ENCODE data around the gene KDELR3.
A peak's percentile ranks its signal among the peaks of the same experiment; 100 is the strongest.

The KDELR3 gene

DNA sequence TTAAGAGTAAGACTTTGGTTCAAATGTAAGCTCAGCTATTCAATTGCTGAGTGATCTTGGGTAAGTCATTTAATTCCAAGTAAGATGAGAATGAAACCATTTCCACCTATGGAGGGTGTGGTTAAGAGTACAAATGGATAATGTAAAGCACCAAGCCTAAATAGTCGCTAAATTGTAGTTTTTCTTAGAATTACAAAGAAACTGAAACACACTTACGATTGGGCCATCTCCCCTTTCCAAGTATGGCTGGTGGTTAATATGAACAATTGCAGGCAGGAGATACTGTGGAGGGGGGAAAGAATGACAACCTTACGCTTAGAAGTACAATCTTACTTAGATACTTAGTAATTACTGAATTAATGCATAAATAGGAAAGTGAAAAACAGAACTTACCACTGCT lies 30.0 kb downstream of the KDELR3 start:
- no peak for DNase-seq
- no peak overlapping the region for H3K4me3 ChIP-seq (ENCODE audit: low read depth, low read length)
- TF ChIP-seq, protein P1, sequence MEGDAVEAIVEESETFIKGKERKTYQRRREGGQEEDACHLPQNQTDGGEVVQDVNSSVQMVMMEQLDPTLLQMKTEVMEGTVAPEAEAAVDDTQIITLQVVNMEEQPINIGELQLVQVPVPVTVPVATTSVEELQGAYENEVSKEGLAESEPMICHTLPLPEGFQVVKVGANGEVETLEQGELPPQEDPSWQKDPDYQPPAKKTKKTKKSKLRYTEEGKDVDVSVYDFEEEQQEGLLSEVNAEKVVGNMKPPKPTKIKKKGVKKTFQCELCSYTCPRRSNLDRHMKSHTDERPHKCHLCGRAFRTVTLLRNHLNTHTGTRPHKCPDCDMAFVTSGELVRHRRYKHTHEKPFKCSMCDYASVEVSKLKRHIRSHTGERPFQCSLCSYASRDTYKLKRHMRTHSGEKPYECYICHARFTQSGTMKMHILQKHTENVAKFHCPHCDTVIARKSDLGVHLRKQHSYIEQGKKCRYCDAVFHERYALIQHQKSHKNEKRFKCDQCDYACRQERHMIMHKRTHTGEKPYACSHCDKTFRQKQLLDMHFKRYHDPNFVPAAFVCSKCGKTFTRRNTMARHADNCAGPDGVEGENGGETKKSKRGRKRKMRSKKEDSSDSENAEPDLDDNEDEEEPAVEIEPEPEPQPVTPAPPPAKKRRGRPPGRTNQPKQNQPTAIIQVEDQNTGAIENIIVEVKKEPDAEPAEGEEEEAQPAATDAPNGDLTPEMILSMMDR (IDR thresholded peaks at IDR 0.05; ENCODE audit: low read depth, low read length), result no peak
- no peaks in the 10 kb centered on the region for H3K27me3 ChIP-seq
- H3K9me3 ChIP-seq, result no peaks in the 10 kb centered on the region
- no peaks in the 10 kb centered on the region for H3K4me1 ChIP-seq
- H3K36me3 ChIP-seq, result peaks cover 96% of the 10 kb centered on the region

DNA sequence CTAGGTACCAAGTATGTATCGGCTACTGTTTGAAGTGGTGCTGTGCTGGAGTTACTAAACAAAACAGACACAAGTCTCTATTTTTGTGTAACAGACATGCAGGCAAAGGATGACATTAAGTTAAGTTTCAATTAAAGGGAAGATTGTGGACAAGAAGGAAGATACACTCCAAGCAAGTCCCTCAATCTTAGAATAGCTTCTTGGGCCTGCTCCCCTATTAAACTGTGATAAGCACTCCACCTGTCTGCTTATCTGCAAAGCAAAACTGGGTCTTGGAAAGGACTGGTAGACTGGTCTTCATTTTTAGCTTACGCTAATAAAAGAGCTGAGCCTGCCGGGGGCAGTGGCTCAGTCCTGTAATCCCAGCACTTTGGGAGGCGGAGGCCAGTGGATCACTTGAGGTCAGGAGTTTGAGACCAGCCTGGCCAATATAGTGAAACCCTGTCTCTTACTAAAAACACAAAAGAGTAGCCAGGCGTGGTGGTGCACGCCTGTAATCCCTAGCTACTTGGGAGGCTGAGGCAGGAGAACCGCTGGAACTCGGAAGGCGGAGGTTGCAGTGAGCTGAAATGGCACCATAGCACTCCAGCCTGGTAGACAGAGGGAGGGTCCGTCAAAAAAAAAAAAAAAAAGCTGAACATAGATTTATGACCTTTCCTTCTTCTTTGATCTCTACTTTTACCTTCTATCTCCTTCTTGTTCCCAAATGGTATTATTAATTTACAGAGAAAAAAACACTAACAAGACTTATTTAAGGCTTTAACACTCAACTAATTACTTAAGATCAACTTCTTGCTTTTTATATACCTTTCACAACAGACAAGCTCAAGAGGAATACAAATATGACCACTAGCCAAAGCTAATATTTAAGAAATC lies 34.1 kb downstream of the KDELR3 start:
- Histone ChIP-seq H3K27me3 (no peaks in the 10 kb centered on the region), H3K4me3 (ENCODE audit: low read depth, low read length) (no peak overlapping the region), H3K9me3 (no peaks in the 10 kb centered on the region), H3K4me1 (peaks cover 3% of the 10 kb centered on the region), H3K36me3 (peaks cover 80% of the 10 kb centered on the region)
- DNase-seq, result no peak
- TF ChIP-seq, protein P1 (IDR thresholded peaks at IDR 0.05; ENCODE audit: low read depth, low read length), result no peak

DNA sequence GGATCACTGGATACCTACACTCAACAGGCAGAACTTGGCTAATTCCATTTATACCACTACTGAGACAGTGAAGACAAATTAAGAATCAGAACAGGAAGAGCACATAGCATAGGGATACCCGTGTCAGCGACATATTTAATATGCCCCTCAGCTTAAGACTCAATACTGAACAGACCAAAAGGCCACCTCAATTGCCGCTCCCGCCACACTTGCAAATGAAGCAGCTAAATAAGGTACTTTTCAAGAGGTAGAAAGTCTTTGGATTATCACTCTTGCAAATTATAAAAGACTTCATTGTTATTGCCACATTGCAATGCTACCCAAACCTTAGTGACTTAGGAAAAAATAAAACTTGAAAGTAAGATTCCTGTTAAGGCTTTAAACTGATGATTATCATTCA lies 35.1 kb downstream of the KDELR3 start:
- peaks cover 70% of the 10 kb centered on the region for H3K36me3 ChIP-seq

GRCh38 chr22:38504731-38505540 lies 37.0 kb downstream of the KDELR3 start:
- peak; percentile 39 for DNase-seq
- Histone ChIP-seq H3K4me1 (peaks cover 5% of the 10 kb centered on the region), H3K4me3 (ENCODE audit: low read depth, low read length) (peak overlapping the region; percentile 84), H3K36me3 (peaks cover 51% of the 10 kb centered on the region), H3K27me3 (no peaks in the 10 kb centered on the region), H3K9me3 (no peaks in the 10 kb centered on the region)
- TF ChIP-seq, protein P1 (IDR thresholded peaks at IDR 0.05; ENCODE audit: low read depth, low read length), result no peak

More for the DNA sequence above, 35.1 kb downstream of the KDELR3 start:
- Histone ChIP-seq H3K4me3 (ENCODE audit: low read depth, low read length) (0 out of 2 replicates have a peak overlapping the region, but pooled peaks have one; percentile 2), H3K9me3 (no peaks in the 10 kb centered on the region), H3K4me1 (peaks cover 5% of the 10 kb centered on the region), H3K27me3 (no peaks in the 10 kb centered on the region)
- TF ChIP-seq, protein P1 (IDR thresholded peaks at IDR 0.05; ENCODE audit: low read depth, low read length), result no peak
- DNase-seq, result no peak

DNA sequence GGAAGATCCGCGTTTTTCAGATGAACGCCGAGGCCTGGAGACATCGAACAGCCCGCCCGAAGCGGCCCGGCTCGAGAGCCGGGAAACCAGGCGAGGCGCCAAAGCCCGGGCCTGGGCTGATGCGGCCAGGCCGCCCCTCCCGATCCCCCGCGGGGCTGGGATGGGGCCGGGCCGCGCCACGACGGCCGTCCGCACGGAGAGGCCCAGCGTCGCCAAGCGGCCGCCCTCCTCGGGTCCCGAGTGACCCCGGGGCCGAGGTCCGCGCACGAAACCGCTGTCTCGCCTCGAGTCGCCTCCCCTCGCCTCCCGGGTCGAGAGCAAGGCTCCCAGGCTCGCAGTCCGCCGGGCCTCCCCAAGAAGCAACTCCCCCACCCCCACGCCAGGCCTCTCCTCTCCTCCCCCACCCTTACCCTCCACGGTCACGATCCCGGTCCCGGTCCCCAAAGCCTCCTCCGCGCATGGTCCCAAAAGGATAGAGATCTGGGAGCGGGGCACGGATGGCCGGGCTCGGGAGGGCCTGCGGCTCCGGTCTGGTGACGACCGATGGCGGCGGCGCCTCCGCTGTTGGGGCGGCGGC lies 37.7 kb downstream of the KDELR3 start:
- Histone ChIP-seq H3K4me3 (ENCODE audit: low read depth, low read length) (peak overlapping the region; percentile 84), H3K9me3 (no peaks in the 10 kb centered on the region), H3K27me3 (no peaks in the 10 kb centered on the region), H3K4me1 (peaks cover 5% of the 10 kb centered on the region), H3K36me3 (peaks cover 44% of the 10 kb centered on the region)
- DNase-seq, result peak; percentile 61
- TF ChIP-seq, protein P1 (IDR thresholded peaks at IDR 0.05; ENCODE audit: low read depth, low read length), result no peak

Measured in BE2C (cell line).